Stimulated activated CD4-positive, alpha-beta T cell treated with anti-CD3 and anti-CD28 coated beads, Interleukin-15, amount 100 ng/mL, for 1 hour (primary cell): ENCODE data around the gene CPA2.

Experiments used
- DNase-seq, 2 donors: peaks; one replicate each; pipeline ENCODE4 v3.0.0-alpha.2; 2020; ENCODE audit warnings: low read depth in 1 of 2, low spot score in 1 of 2

Gene CPA2

DNA sequence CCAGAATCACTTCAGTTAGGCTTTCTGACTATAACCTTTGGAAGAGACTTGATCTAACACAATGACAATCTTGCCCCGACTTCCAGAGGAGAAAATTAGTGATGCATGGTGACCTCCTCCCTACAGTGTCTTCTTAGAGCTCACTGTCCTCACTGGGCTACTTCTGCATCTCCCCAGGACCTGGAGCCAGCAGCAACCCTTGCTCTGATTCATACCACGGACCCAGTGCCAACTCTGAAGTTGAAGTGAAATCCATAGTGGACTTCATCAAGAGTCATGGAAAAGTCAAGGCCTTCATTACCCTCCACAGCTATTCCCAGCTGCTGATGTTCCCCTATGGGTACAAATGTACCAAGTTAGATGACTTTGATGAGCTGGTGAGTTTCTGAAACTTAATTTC, 12.6 kb downstream of the CPA2 start:
- DNase-seq: no peak

- no peak for DNase-seq
These were observed 13.2 kb downstream of the CPA2 start for GRCh38 chr7:130279906-130280305.

- no peak for DNase-seq
These were observed 14.6 kb downstream of the CPA2 start for GRCh38 chr7:130281260-130281659.

DNA sequence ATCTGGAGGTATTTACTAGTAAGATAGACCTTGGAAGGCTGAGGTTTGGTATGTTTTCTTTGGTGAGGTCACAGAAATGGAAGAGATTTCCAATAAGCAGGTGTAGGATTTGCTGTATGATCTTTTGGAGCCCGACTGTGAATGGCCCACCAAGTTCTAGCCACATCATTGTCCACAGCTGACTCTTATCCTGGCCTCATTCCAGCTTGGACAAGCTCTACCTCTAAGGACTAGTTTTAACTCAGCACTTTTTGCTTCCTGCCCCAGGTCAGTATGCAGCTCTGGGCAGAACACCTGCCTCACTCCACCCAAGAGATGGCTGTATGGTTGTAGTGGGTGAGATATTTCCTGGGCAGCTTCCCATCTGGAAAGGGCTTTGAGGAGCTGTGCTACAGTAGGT, 20.2 kb downstream of the CPA2 start:
- no peak for DNase-seq

- DNase-seq: no peak
These were observed 21.5 kb downstream of the CPA2 start for GRCh38 chr7:130288168-130288567.

DNA sequence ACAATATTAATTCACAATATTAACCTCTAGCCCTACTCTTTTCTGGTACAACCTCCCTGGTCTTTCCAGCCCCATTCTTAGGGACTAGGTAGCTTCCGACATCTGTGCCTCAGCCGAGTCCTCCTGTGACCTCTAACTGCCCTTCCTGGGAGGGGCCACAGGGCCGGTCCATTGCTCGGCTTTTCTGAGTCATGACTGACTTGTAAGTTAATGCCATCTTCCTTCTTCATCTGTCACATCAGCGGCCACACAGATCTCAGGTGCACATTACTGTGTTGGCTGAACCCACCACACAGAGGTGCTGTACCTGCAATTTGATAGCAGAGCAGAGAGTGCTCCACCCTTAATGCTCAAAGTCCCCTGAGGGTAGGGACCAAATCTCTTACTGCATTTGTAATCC, 22.2 kb downstream of the CPA2 start:
- DNase-seq: no peak

DNA sequence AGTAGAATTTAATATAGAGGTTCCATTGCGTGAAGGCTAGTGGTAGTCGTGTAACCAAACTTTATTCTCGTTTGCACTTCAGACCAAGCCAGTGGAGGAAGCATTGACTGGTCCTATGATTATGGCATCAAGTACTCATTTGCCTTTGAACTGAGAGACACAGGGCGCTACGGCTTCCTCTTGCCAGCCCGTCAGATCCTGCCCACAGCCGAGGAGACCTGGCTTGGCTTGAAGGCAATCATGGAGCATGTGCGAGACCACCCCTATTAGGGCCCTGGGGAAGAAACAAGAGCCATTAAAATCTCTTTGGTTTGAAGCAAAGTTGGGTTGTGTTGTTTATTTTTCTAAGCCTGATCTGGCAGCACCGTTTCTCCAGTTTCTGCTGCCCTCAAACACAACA, 22.8 kb downstream of the CPA2 start:
- DNase-seq: no peak

GRCh38 chr7:130290745-130291144, 24.1 kb downstream of the CPA2 start:
- no peak for DNase-seq

- DNase-seq: no peak
These were observed 26.1 kb downstream of the CPA2 start, which contains the start of gene CPA4 for GRCh38 chr7:130292682-130293257. TSS of gene CPA4 (plus strand) at chr7:130293161. CDS start at chr7:130293181, 20 bp downstream.

DNA sequence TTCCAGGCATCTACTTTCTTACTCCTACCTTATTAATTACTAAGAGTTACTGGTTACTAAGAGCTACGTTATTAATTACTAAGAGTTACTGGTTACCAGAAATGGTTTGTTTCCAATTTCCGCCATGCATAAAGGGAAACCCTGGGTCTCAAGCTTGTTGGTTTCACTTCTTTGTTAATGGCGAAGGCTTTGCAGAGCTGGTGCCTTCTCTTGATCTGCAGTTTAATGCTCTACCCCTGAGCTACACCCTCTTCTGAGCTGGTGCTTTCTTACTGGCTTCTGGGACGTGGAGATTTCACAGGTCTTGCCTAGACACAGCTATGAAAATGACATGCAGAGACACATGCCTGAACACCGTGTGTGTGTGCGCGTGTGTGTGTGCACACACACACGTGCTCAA, 26.9 kb downstream of the CPA2 start:
- no peak for DNase-seq

DNA sequence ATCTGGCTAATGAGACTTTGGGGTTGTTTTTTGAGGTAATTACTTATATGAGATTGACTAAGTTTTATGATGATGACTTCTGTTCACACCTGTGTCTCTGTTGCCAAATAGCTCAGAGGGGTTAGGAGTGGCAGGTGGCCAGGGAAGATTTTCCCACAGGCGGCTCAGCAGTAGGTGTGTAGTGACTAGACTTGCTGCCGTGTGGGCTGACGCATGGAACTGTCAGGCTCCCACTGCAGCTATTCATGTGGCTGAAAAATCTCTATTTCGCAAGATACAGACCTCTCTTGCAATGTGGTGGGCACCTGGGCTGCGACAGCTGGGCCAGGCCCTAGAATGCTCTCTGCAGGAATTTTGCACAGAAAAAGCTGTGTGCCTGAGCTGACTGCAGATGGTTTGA, 27.7 kb downstream of the CPA2 start:
- DNase-seq: no peak

DNA sequence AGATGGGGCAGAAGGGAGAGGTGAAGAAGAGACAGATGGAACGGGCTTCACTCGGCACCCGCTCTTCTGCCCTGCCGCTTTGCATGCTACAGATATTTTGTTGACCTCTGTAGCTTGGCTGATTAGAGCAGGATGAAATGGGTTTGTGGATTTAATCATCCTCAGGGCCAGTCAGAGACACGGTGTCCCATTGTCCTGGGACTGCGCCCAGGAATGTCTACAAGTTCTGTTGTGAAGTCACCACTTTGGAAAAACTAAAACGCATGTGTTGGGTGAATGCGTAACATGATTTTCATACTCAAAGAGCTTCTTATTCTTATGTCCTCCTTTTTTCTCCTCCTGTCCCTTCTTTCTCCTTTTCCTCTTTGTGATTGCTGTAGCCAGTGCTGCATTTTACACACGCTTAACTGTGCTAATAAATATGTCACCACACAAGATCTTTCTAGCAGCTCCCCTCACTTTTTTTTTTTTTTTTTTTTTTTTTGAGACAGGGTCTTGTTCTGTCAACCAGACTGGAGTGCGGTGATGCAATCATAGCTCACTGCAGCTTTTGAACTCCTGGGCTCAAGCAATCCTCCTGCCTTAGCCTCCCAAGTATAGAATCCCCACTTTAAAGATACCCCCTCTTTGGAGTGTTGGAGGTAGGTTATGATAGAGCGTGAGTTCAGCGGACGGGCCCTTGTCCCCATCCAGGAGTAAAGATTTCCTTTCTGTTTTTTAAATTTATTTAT, 29.7 kb downstream of the CPA2 start:
- DNase-seq: no peak

GRCh38 chr7:130297628-130298543, 31.2 kb downstream of the CPA2 start:
- no peak for DNase-seq

DNA sequence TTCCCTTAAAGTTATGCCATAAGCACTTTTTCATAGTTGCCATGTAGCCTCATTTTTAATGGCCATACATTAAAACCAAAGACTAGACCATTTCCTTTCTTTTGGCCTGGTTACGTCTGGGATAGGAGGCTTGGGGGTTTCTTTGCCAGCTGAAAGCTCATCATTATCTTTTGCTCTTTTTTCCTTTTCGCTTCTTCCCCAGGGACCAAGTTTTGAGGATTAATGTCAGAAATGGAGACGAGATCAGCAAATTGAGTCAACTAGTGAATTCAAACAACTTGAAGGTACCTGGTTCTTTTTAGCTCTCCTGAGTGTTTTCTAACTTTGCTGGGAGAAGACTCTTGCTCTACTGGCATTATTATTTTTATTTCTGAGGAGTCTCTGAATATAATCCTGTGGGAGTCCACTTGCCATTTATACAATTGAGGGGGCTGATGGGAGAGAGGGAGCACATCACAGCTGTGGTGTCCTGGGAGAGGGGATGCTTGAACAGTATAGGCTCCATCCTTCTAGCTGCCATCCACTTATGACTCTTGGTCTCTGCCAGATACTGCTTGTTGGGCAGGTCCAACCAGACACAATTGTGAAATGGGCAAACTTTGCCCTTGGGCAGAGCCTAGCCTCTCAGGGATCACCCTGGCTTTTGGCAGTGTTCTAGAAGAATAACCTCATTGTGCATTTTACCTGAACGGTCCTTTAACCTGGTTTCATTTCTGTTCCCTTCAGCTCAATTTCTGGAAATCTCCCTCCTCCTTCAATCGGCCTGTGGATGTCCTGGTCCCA, 32.1 kb downstream of the CPA2 start:
- no peak for DNase-seq

DNA sequence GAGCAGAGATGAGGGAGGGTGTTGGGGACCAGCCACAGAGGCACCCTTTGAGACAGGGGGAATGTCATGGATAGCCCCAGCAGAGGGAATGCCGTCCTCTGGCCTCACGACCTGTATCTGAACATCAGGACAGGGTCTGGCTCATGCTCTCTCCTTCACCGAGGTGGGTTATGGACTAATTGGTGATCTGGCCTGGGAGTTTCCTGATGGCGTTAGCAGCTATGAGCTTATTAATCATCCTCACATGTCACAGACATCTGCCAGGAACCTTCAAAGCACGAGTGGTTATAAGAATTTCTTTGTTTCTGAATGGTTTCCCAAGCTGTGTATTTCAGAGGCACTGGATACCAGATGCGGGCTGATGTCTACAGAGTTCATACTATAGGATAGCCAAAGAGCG, 33.2 kb downstream of the CPA2 start:
- no peak for DNase-seq

DNA sequence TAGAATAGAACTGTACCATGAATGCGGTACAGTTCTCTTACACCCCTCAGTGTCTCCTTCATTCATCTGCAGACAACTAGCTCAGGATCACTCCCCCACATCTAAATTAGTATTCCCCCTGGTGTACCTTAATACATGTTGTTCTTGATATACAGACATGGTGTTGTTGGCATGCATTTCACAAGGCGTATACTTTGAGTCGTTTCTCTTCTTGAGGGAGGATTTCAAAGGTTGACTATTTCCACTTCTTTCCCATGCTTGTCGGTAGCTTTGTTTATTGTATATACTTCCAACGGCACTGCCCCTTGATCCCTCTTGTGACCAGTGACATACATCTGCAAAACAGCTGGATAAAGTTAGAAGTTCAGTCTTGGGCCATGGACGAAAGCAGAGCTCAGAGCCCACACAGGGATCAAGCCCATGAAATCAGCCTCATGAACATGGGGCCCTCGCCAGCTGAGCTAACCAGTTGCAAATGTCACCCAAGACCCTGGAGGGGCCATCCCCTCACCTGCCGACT, 34.9 kb downstream of the CPA2 start:
- no peak for DNase-seq

- no peak for DNase-seq
These were observed 36.0 kb downstream of the CPA2 start for GRCh38 chr7:130302649-130303048.

DNA sequence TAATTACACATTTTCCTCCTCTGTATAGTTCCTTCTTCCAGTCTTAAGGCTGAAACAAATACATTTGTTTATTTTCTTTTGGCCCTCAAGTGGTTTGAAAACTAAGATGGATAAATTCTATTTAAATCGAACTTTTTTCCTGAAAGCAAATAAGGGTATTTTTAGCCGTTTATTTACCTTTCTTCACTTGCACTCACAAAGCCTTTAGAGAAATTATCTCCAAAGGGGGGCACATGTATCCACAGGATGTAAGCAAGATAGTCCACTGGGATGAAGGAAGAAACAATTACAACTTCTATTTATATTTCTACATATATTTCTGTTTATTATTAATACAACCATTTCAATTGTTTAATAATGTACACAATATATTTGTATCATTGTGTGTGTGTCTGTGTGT, 36.5 kb downstream of the CPA2 start:
- no peak for DNase-seq

- DNase-seq: no peak
These were observed 36.9 kb downstream of the CPA2 start for GRCh38 chr7:130303551-130303950.

DNA sequence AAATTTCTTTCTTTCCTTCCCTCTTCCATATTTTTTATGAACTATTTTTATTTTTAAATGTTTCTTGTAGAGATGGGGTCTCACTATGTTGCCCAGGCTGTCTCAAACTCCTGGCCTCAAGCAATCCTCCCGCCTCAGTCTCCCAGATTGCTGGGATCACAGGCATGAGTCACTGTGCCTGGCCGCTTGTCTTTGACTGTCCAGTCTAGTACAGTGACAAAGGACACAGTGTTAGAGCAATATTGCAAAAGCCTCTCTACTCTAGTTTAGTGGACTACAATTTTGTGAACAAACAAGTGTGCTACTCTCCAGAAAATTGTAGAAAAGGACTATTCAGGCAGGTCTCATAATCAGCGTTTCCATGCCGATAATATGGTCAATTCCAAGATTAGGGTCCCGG, 37.3 kb downstream of the CPA2 start:
- DNase-seq: no peak

DNA sequence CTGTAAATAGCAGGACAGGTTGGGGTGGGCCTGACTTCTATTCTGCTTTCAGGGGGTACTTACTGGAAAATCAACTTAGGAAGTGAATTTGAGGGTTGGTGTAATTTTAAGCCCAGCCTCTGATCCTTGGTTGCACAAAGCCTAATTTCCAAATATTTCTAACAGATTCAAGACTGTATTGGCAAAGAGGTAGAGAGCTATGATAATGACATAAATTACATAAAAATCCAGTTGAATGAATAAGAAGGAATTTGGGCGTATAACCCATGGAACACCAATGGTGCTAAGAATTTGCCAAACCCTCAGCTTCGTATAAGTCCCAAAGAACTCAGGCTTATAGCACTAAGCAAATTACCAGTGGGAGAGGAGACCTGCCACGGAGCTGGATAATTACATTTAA, 38.2 kb downstream of the CPA2 start:
- DNase-seq: no peak
